ENCODE results near the gene ITPR2. TPM values are rescaled to one million over a fixed set of nuclear protein-coding genes. Genes with fewer than 3 reads are reported as not detected.

Gene ITPR2
- total RNA-seq, 2 experiments from 2014 or later, result 25.6 to 44.7 TPM

DNA sequence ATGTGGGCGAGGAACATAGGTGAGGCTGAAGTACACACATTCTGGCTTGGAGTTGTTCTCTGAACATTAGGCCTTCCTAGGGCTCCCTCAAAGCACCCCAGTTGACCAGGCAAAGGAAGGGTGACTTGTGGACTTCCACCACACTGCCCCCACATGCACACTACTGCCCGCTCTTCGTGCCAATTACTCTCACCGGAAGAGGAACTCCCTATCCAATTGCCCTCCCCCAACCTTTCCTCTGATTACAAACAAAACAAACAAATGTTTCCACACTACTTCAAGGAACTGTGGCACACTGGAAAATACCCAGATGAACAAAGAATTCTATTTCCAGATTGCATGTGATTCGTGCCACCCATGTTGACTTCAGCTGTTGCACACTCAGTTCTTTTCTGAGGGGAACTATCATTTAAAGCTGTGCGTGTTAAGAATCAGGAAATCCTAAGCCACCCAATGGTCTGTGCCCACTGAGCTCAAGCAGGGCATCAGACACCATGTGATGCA, 498.3 kb downstream of the ITPR2 start:
- Histone ChIP-seq H3K27ac (ENCODE audit: low read depth, low read length, poor library complexity, severe bottlenecking) (no peak overlapping the region), H4K20me1 (ENCODE audit: insufficient read depth, low read length) (no peaks in the 10 kb centered on the region), H3K4me1 (ENCODE audit: insufficient read depth, low read length, poor library complexity, severe bottlenecking) (no peaks in the 10 kb centered on the region), H3K9me3 (ENCODE audit: low read length) (no peaks in the 10 kb centered on the region), H3K79me2 (ENCODE audit: insufficient read depth, low read depth, low read length) (no peaks in the 10 kb centered on the region), H2AFZ (ENCODE audit: low read length) (no peak overlapping the region), H3K36me3 (ENCODE audit: insufficient read depth, low read length) (no peaks in the 10 kb centered on the region), H3K9me2 (ENCODE audit: insufficient read depth, low read length) (0 out of 2 replicates have a peak, but pooled peaks cover 5% of the 10 kb centered on the region), H3K4me2 (ENCODE audit: low read length) (no peak overlapping the region), H3K4me3 (ENCODE audit: low read depth, low read length, poor library complexity, severe bottlenecking) (no peak overlapping the region)
- TF ChIP-seq, protein P1, sequence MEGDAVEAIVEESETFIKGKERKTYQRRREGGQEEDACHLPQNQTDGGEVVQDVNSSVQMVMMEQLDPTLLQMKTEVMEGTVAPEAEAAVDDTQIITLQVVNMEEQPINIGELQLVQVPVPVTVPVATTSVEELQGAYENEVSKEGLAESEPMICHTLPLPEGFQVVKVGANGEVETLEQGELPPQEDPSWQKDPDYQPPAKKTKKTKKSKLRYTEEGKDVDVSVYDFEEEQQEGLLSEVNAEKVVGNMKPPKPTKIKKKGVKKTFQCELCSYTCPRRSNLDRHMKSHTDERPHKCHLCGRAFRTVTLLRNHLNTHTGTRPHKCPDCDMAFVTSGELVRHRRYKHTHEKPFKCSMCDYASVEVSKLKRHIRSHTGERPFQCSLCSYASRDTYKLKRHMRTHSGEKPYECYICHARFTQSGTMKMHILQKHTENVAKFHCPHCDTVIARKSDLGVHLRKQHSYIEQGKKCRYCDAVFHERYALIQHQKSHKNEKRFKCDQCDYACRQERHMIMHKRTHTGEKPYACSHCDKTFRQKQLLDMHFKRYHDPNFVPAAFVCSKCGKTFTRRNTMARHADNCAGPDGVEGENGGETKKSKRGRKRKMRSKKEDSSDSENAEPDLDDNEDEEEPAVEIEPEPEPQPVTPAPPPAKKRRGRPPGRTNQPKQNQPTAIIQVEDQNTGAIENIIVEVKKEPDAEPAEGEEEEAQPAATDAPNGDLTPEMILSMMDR (conservative IDR thresholded peaks at IDR 0.05; ENCODE audit: low read length), result no peak
- TF ChIP-seq EZH2phosphoT487 (IDR thresholded peaks at IDR 0.05; ENCODE audit: borderline replicate concordance, low read depth, low read length), result no peak
- POLR2A ChIA-PET, result interaction anchor here (1.0 kb wide), 1 partner anchor 17 kb away, joined by 3 read pairs; no protein-coding TSS in a partner anchor
- BruUV-seq (replicated peaks), result no TSS peak
- DNase-seq (ENCODE audit: low spot score), result no peak
- CTCF ChIA-PET (ENCODE audit: unreplicated experiment), result no interaction called here
- intact Hi-C loops (cut with micrococcal nuclease; ENCODE audit: unreplicated experiment), result no loop called here

GRCh38 chr12:26331960-26332359, 501.0 kb downstream of the ITPR2 start:
- Histone ChIP-seq H3K9me3 (ENCODE audit: low read length) (no peaks in the 10 kb centered on the region), H3K4me2 (ENCODE audit: low read length) (no peak overlapping the region), H3K4me1 (ENCODE audit: insufficient read depth, low read length, poor library complexity, severe bottlenecking) (peaks cover 13% of the 10 kb centered on the region), H3K4me3 (ENCODE audit: low read depth, low read length, poor library complexity, severe bottlenecking) (no peak overlapping the region), H3K9me2 (ENCODE audit: insufficient read depth, low read length) (0 out of 2 replicates have a peak, but pooled peaks cover 5% of the 10 kb centered on the region), H4K20me1 (ENCODE audit: insufficient read depth, low read length) (no peaks in the 10 kb centered on the region), H2AFZ (ENCODE audit: low read length) (no peak overlapping the region), H3K79me2 (ENCODE audit: insufficient read depth, low read depth, low read length) (no peaks in the 10 kb centered on the region), H3K36me3 (ENCODE audit: insufficient read depth, low read length) (no peaks in the 10 kb centered on the region), H3K27ac (ENCODE audit: low read depth, low read length, poor library complexity, severe bottlenecking) (no peak overlapping the region)
- BruUV-seq (replicated peaks), result no TSS peak
- ChIA-PET CTCF (ENCODE audit: unreplicated experiment) (no interaction called here), POLR2A (no interaction called here)
- no peak for DNase-seq (ENCODE audit: low spot score)
- intact Hi-C loops (cut with micrococcal nuclease; ENCODE audit: unreplicated experiment), result no loop called here
- no peak for TF ChIP-seq EZH2phosphoT487 (IDR thresholded peaks at IDR 0.05; ENCODE audit: borderline replicate concordance, low read depth, low read length)
- TF ChIP-seq, protein P1 (conservative IDR thresholded peaks at IDR 0.05; ENCODE audit: low read length), result no peak

- H2AFZ ChIP-seq (ENCODE audit: low read length), result no peak overlapping the region
- ChIA-PET POLR2A (no interaction called here), CTCF (ENCODE audit: unreplicated experiment) (no interaction called here)
- BruUV-seq (replicated peaks), result no TSS peak
- no peak overlapping the region for H3K27ac ChIP-seq (ENCODE audit: low read depth, low read length, poor library complexity, severe bottlenecking)
- peaks cover 13% of the 10 kb centered on the region for H3K4me1 ChIP-seq (ENCODE audit: insufficient read depth, low read length, poor library complexity, severe bottlenecking)
- 0 out of 2 replicates have a peak, but pooled peaks cover 5% of the 10 kb centered on the region for H3K9me2 ChIP-seq (ENCODE audit: insufficient read depth, low read length)
- H3K4me3 ChIP-seq (ENCODE audit: low read depth, low read length, poor library complexity, severe bottlenecking), result no peak overlapping the region
- no peaks in the 10 kb centered on the region for H4K20me1 ChIP-seq (ENCODE audit: insufficient read depth, low read length)
- TF ChIP-seq, protein P1 (conservative IDR thresholded peaks at IDR 0.05; ENCODE audit: low read length), result no peak
- no peak for TF ChIP-seq EZH2phosphoT487 (IDR thresholded peaks at IDR 0.05; ENCODE audit: borderline replicate concordance, low read depth, low read length)
- no peaks in the 10 kb centered on the region for H3K79me2 ChIP-seq (ENCODE audit: insufficient read depth, low read depth, low read length)
- no peak for DNase-seq (ENCODE audit: low spot score)
- H3K4me2 ChIP-seq (ENCODE audit: low read length), result no peak overlapping the region
- no peaks in the 10 kb centered on the region for H3K36me3 ChIP-seq (ENCODE audit: insufficient read depth, low read length)
- no peaks in the 10 kb centered on the region for H3K9me3 ChIP-seq (ENCODE audit: low read length)
- intact Hi-C loops (cut with micrococcal nuclease; ENCODE audit: unreplicated experiment), result no loop called here
Measured at GRCh38 chr12:26331136-26331535, 501.9 kb downstream of the ITPR2 start.
